ENCODE data around the gene DAP3.
"Not testable (repeated sequence)": the region's sequence is repeated elsewhere in the genome, so short reads cannot be mapped to it uniquely, and the experiment has no call there.

DAP3 gene

DNA sequence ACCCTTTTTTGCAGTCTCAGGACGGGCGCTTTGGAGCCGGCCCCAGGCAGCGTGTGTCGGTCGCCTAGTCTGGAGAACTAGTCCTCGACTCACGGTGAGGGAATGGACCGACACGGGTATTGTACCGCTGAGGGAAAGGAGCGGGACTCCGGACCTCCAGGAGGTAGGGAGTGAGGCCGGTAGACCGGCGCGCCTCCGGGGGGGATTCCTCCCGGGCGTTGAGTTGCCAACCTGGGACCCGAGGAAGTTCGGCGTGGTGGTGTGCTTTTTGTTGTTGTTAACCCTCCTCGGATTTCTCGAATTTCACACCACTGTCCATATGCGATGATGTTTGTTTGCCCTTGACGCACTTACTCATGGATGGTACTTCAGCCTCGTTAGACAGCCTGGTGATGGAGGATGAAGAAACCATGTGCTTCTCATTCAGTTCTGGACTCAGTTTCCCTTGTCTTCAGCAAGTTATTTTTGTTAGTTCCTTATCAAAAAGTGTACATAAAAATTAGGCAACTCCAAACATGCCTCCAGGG, at the start of gene DAP3:
Gene DAP3 (plus strand): TSS at position 11 of the 527 bp plus-strand sequence. CDS start 20,689 bp downstream, outside the sequence.
- not testable (repeated sequence) for DNase-seq

DNA sequence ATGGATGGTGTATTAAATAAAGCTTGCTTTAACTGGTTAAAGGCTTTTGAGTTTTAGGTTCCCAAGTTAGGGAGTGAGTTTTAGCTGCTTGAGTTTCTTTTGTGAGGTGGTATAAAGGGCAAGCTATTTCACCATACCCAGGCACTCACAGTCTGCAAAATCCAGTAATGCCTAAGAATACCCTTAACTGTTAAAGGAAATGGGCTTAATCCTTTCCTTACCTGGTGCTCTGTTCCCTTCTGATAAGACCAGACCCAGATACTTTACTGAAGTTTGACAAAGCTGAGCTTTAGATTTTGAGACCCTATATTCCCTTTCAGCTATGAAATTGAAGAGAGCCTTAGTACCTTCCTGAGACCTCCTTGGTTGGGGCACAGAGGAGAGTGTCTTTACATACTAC, 48.5 kb upstream of the DAP3 start:
- no peak for DNase-seq

DNA sequence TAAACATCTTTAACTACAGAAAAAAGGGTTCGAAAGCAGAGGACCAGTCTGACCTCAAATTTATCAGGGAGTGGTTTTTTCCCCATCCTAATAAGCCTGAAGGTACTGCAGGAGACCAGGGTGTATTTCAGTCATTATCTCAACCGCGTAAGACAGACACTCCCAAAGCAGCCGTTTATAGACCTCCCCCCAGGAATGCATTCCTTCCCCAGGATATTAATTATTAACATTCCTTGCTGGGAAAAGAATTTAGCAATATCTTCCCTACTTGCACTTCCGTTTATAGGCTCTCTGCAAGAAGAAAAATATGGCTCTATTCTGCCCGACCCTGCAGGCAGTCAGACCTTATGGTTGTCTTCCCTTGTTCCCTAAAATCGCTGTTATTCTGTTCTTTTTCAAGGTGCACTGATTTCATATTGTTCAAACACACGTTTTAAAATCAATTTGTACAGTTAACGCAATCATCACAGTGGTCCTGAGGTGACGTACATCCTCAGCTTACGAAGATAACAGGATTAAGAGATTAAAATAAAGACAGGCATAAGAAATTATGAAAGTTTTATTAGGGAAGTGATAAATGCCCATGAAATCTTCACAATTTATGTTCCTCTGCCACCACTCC, 46.2 kb upstream of the DAP3 start:
- not testable (repeated sequence) for DNase-seq

DNA sequence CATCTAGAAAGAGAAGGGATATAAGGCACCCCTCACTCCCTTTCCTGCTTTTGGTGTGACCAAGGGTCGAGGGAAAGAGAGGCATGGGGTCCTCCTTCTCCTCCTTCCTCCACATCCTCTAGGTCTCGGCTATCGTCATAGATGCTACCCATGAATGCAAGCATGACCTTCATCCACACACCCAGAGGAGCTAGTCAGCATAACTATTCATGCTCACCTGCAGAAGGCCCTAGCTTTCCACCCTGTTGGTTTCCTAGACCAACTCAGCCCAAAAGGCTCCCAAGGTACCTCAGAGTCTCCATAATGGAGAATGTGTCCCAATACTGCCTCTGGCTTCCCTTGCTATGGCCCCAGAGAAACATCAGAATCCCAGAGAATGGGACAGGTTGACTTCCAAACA, 45.7 kb upstream of the DAP3 start:
- no peak for DNase-seq

DNA sequence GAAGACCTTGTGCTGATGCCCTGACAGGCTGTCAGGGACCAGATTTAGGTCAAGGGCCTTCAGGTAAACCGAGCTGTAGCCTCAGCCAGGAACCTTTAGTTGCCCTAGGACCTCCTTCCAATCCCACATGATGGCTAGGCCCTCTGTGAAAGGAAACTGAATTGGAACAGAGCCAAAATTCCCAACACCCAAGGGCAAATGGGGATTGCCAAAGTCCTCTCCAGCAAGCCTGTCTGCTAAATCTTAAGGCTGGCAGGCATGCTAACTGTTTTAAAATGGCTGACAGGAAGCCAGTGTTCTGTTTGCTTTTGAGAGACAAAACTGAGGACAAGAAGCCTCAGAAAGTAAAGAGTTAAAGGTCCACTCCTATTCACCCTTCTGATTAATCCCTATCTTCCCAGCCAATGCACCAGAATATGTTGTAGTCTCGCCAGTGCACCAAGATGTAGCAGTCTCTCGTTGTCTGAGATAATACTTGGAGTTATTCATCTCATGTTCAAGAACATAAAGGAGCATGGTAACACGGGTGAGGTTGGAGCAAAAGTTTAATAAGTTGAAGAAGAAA, 43.8 kb upstream of the DAP3 start:
- no peak for DNase-seq

GRCh38 chr1:155645648-155646047, 43.2 kb upstream of the DAP3 start:
- no peak for DNase-seq

DNA sequence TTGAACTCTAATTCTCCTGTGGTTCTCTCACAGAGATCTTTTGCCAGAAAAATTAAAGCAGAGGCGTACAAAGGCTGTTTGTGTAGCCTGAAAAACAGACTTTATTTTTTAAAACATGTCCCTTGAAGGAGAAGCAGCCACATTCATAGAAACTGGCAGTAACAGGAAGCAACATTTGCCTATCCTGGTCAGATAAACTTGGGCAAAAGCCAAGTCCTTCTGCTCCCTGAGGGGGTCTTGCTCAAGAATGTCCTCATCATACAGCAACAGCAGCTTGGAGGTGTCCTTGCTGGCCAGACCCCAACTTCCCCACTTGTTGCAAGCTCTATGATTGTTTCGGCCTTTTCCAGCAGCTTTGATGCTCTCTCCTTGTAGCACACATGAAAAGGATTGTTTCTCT, 42.6 kb upstream of the DAP3 start:
- DNase-seq, result peak; percentile 27

DNA sequence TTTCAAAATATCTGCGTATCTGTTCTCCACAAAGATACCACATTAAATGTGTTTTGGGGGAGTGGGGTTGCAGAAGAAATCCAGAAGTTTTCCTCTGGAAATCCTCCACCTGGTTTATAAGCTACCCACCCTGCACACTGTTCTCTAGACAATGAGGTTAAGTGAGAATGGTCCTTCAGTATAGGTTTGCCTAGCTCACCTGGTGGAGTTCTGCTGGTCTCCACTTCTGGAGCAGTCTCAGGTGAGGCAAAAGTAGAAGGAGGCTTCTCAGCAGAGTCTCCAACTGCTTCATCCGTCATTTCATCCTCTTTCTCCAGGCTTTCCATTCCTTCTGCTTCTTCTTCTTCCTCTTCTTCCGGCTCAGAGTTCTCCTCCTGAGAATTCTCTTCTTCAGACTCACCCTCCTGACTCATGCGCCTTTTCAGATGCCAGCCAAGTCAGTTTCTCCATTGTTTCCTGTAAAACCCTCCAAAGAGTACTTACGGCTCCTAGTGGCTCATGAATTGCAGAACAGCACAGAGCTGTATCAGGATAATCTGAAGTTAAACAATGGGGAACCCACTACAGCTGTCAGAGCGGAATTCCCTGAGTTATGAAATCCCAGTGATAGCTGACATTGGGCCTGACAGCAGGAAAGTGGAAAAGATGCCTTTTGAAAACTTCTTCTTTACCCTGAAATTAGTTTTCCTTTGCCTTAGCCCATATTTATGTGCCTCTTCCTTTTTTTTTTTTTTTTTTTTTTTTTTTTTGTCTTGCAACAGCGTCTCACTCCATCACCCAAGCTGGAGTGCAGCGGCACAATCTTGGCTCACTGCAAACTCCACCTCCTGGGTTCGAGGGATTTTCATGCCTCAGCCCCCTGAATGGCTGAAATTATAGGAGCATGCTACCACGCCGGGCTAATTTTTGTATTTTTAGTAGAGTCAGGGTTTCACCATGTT, 40.4 kb upstream of the DAP3 start:
- no peak for DNase-seq

DNA sequence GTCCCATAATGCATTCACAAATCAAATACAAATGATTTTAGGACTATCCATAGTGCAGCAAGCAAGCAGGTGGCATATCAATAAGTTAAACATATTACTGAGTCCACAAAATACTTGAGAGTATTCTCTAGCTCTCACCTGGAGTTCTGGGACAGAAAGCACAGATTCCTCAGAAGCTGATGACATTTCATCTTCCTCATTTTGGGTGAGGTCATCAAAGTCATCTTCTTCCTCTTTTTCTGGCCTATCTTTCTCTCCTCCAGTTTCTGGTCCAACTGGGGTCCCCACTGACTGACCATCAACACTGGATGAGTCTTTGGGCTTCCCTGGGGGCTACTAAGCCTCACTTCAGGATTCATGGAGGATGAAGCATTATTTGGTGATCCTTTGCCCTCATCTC, 39.2 kb upstream of the DAP3 start:
- DNase-seq, result no peak

GRCh38 chr1:155650231-155650757, 38.6 kb upstream of the DAP3 start:
- DNase-seq, result no peak

GRCh38 chr1:155651861-155652661, 36.8 kb upstream of the DAP3 start:
- DNase-seq, result no peak

DNA sequence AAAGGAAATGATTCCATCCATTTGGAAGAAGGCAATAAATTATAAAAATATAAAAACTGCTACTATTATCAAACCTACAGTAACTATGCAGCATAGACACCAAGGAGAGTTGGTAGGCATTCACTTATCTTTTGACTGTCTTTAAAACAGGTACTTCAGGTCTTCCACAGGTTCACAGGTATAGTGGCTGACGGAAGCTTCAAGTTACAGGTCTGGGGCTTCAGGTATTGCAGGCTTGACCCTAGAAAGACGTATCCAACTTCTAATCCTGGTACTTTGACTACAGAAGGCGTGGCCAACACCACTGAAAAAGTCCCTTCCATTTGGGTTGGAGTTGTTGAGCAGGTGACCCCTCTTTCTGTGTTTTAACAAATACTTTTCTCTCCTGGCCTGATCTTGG, 35.9 kb upstream of the DAP3 start:
- no peak for DNase-seq

DNA sequence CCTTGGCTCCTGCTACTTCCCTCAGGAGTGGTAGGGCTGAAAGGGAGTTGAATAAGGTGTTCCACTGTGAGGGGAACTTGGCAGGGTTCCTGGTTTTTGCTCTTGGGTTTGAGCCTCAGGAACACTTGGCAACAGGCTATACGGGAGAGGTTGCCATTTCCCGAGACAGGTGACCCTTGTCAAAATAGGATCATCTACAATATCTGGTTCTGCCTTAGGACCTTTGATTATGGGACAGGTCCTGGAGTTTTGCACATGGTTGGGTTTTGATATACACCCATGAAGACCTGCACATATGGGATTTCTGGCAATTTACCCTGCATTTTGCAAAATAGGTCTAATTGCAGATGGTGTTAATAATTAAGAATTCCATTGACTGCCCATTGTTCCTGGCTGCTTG, 31.4 kb upstream of the DAP3 start:
- no peak for DNase-seq

DNA sequence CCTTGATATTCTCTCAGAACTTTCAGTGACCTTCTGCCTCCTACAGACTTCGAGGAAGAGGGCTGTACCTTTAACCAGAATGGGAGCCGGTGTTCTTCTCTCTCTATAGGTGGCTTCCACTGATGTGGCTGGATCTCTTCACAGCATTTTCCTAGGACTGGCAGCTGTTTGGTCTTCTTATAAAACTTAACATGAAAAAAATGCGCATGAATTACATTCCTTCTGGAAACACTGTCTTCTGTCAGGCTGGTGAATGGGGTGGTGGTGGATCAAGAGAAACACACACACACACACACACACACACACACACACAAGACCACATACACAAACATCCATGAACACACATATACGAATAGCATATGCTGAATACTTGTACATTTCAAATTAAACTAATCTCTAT, 27.7 kb upstream of the DAP3 start:
- not testable (repeated sequence) for DNase-seq

- no peak for DNase-seq
Observed at GRCh38 chr1:155669233-155670162, 19.4 kb upstream of the DAP3 start.

DNA sequence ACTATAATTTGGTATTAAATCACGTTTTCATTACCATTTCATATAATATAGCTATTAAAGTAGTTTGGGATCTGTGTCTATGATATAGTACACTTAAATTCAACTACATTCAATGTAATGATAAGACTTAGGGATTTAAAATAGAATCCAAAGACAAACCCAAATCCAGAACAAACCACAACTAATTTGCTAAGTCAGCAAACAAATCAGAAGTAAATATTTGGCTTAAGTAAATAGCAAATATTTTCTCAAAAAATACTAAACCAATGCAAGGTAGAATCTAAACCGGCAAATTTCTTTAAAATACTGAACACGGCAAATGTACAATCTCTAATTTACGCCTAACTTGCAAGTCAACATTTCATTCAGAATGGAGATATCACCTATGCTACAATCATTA, 17.1 kb upstream of the DAP3 start:
- DNase-seq, result no peak

- no peak for DNase-seq
Observed at GRCh38 chr1:155673003-155673402, 15.9 kb upstream of the DAP3 start.

- no peak for DNase-seq
Observed at GRCh38 chr1:155678027-155678426, 10.9 kb upstream of the DAP3 start.

GRCh38 chr1:155678992-155679391, 9.9 kb upstream of the DAP3 start:
- not testable (repeated sequence) for DNase-seq

GRCh38 chr1:155680531-155680930, 8.4 kb upstream of the DAP3 start:
- DNase-seq, result no peak

- DNase-seq, result no peak
Observed at GRCh38 chr1:155681776-155682175, 7.1 kb upstream of the DAP3 start.
